IMR-90 (cell line): ENCODE results near the gene NR2F2.

ENCODE experiments used
- BHLHE40 ChIP-seq: fragments of 150-350 bp; IDR thresholded peaks from 2 replicates; pipeline ENCODE4 v1.6.1; 2016; ENCODE audit warnings: mild to moderate bottlenecking, low read depth, low read length
- CEBPB ChIP-seq: IDR thresholded peaks from 2 replicates; pipeline ENCODE4 v1.6.1; 2012; ENCODE audit warnings: low read depth, low read length, improper control_type of control experiment
- CHD1 ChIP-seq: IDR thresholded peaks from 2 replicates; pipeline ENCODE4 v1.6.1; 2012; ENCODE audit warnings: low read depth, low read length, improper control_type of control experiment
- CTCF ChIP-seq: conservative IDR thresholded peaks from 2 replicates; pipeline ENCODE4 v1.5.1; 2012; ENCODE audit warnings: mild to moderate bottlenecking, low read depth, low read length, improper control_type of control experiment
- FOS ChIP-seq: fragments of 150-350 bp; IDR thresholded peaks from 2 replicates; pipeline ENCODE4 v1.6.1; 2016; ENCODE audit warnings: low read depth, low read length
- MXI1 ChIP-seq: IDR thresholded peaks from 2 replicates; pipeline ENCODE4 v1.6.1; 2012; ENCODE audit warnings: low read depth, mild to moderate bottlenecking, low read length, moderate library complexity, borderline replicate concordance
- USF2 ChIP-seq: fragments of 150-350 bp; IDR thresholded peaks from 2 replicates; pipeline ENCODE4 v1.6.1; 2017; ENCODE audit warnings: mild to moderate bottlenecking, antibody characterized with exemption, low read length, low read depth

DNA sequence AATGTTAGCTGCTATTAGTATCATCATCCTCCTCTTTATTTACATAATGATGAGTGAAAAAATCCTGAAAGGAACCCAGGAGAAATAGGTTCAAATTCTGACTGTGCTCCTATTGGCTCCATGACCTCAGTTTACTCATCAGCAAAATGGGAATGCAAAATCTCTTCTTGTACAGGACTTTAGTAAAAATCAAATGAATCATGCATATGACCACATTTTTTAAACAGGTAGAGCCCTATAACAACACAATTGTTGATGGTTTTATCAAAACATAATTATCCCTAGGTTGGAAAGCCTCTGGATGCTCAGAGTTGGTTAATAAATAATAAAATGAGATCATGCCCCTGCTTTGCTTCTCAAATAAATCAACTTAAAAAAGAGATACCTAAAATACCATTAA is 16.0 kb upstream of the NR2F2 start:
- TF ChIP-seq CTCF: no peak
- no peak for TF ChIP-seq BHLHE40
- TF ChIP-seq CHD1: no peak
- TF ChIP-seq MXI1: no peak
- no peak for TF ChIP-seq FOS
- TF ChIP-seq USF2: no peak
- no peak for TF ChIP-seq CEBPB
